KOPT-K1 (cell line): Measurements from ENCODE around the gene NPB.

ENCODE experiments used
- H3K27ac ChIP-seq: fragments of 200-600 bp; sonication (generic); 2 replicates; pipeline ENCODE4 v1.5.1; 2016; ENCODE audit warnings: antibody characterized with exemption, mild to moderate bottlenecking, low read depth, low read length; ENCODE audit not compliant: poor library complexity, severe bottlenecking
- H3K36me3 ChIP-seq: fragments of 200-600 bp; sonication (generic); 2 replicates; pipeline ENCODE4 v1.5.1; 2017; ENCODE audit warnings: antibody characterized with exemption, mild to moderate bottlenecking, low read length, moderate library complexity; ENCODE audit not compliant: insufficient read depth
- H3K9me3 ChIP-seq: fragments of 200-600 bp; sonication (generic); 2 replicates; pipeline ENCODE4 v1.5.1; 2017; ENCODE audit warnings: antibody characterized with exemption, low read length, mild to moderate bottlenecking; ENCODE audit not compliant: insufficient read depth, poor library complexity, severe bottlenecking

Gene NPB

DNA sequence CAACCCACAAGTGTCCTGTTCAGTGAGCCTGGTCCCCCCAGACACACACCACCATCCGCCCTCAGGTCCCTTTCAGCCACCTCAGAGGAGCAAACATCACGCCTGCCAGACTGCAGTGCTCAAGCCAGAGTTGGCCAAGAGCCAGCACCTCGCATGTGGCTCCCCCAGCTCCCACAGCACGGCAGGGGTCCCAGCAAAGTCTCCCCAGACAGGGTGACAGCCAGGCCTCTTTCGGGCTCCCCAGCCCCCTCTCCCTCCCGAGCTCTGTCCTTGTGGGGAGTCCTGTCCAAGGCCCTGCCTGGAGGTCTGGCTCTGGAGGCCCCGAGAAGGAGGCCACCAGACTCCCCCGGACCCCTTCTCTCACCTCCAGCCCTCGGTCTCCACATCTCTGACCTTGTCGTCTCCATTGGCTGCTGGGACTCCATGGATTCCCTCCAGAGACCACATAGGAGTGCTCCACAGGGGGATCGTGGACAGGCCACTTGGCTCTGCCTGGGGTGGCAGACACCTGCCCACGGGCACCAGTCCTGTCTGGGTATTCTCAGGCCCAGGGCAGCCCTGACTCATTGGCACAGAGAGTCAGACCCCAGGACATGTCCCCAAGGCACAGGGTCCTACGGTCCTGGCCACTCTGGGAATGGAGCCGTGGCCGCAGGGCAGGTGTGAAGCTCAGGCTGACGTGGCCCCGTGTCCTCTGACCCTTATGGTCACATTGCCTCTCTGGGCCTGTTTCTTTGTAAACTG, 46.8 kb downstream of the NPB start:
- Histone ChIP-seq H3K27ac (no peak overlapping the region), H3K36me3 (no peaks in the 10 kb centered on the region), H3K9me3 (no peaks in the 10 kb centered on the region)

DNA sequence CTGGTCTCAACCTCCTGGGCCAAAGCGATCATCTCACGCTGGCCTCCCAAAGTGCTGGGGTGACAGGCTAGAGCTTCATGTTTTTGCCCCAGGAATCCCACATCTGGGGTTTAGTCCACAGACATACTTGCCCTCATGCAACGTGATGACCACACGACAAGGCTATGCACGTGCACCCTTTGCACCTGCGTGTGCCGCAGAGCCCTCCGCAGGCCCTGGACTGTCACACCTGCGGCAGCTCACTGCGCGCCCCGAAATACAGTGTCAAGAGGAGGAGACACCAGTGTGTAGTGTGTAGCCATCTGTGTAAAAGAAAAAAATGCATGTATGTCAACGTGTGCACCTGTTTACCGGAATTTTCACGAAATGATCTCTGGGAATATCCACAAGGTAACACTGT, 48.5 kb downstream of the NPB start:
- no peaks in the 10 kb centered on the region for H3K36me3 ChIP-seq
- no peak overlapping the region for H3K27ac ChIP-seq
- no peaks in the 10 kb centered on the region for H3K9me3 ChIP-seq

DNA sequence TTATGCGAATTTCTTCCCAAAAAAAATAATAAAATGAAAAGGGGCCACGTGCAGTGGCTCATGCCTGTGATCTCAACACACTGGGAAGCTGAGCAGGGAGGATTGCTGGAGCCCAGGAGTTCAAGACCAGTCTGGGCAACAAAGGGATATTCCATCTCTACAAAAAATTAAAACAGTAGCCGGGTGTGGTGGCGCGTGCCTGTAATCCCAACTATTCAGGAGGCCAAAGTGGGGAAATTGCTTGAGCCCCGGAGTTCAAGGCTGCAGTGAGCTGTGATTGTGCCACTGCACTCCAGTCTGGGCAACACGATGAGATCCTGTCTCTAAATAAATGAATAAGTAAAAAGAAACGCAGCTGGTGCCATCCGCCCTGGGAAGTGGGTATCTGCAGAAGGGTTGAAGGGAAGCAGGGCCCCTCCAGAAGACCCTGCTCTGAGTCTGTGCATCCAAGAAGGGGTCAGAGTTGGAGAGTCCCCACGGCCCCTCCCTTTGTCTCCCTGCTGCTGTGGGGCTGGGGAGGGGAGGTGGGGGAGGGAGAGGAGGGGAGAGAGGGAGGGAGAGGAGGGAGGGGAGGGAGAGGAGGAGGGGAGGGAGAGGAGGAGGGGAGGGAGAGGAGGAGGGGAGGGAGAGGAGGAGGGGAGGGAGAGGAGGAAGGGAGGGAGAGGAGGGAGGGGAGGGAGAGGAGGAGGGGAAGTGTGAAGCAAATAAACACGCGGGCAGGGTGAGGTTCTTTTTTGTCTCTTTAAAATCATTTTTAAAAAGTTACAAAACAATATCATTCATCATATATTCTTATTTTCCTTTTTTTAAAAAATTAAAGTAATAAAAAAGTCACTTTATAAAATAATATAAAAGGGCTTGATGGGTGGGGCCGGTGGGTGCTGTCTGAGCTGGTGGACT, 50.0 kb downstream of the NPB start:
- no peaks in the 10 kb centered on the region for H3K9me3 ChIP-seq
- no peak overlapping the region for H3K27ac ChIP-seq
- H3K36me3 ChIP-seq, result no peaks in the 10 kb centered on the region
